ENCODE measurements around the gene COL9A3.

Gene COL9A3

DNA sequence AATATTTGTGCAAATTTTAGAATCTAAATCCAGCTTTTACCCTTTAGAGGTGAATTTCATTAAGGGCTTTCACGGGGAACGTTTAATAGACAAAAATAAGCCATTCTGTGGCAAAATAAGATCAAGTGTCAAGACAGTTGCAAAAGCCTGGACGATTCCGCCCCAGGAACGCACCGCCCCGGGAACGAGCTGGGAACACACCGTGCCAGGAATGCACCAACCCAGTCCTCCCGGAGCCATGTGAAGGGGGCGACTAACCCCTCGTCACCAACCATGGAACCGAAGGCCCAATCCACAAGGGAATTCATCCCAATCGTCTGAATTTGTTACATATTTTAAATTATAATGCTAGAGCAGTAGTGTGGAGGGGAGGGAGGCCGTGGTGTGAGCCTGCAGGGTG lies 65.6 kb downstream of the COL9A3 start:
- DNase-seq = no peak

- DNase-seq = no peak
Measured at GRCh38 chr20:62884556-62884955, 67.7 kb downstream of the COL9A3 start.

DNA sequence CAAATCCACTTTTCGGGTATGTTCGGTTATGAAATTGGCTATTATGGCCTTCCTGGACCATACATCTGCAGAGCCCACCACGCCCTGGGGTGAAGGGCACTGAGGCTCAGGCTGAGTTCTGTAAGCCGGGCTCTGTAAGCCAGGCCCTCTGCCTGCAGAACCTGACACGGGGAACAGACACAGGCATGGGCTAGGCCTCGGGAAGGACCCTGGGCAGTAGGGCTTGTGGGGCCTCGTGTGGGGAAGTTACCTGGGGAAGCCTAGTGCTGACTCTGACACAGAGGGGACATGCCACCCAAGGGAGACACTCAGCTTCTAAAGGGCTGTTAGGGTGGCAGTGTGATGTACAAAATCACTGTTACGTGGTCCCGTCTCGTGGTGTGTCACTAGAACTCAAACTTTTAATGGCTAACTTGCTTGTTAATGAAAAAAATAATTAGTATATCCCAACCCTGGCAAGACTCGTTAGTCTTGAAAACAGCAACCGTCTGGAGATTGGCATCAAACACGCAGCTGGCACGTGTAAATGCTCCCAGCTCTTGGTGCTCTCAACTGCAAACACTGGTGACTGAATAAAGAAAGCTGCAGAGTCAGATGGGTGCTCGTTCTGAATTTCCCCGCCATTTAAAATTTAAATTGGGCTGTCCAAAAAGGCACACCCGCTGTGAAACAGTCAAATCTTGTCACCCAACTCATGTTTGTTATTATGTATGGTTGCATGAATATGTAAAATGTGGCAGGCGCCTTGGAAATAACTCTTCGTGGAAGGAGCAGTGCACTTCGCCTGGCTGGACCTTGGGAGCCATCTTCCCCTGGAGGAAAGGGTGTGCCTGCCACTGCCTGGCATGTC lies 68.4 kb downstream of the COL9A3 start:
- no peak for DNase-seq

DNA sequence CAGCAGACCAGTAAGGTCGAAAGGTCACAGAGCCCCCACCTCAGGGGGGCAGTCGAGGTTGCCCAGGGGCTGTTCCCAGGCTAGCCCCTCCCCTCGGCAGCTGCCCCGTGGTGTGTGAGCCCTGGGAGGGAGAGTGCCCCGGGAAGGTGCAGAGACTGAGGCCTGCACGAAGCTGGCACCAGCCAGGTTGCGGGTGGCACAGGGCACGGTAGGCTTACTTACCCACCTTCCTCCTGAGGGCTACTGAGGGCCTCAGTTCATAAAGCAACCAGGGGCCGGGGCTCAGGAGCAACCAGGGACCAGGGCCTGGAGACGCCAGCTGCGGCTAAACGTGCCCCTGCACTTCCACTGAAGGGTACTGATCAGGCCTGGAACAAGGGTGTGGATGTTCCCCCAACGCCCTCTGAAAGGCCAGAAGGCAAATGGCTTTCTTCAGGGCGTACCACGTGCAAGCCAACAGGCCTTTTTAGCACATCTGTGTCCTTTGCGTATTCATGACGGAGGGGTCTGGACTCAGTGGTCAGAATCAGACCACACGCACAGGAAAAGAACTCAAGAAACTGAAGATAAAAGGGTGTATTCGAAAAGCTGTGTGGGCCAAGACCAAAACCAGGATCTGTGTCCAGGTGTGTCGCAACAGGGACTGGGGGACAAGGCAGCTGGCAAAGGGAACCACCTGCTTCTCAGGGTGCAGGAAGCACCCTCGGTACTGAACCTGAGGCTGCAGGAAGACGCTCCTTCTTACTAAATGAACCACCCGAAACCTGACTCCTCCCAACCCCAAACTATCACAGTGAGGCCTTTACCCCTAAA lies 69.3 kb downstream of the COL9A3 start:
- no peak for DNase-seq

DNA sequence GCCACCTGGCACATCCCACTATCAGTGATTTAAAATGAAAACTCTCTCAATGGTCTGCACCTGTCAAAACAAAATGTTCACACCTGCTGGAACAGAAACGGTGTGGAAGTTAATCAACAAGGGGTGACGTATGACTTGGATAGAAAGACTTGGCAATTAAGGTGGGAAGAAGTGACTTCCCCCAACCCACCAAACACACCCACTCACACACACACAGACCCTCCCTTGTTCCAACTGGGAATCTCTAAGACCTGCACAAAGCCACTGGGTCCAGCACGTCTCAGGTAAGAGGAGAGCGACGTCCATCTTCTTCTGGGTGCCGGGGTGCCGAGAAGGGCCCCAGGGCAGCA lies 69.8 kb downstream of the COL9A3 start:
- DNase-seq = no peak

- no peak for DNase-seq
Measured at GRCh38 chr20:62887152-62887859, 70.5 kb downstream of the COL9A3 start.

GRCh38 chr20:62887860-62888239 lies 71.0 kb downstream of the COL9A3 start:
- no peak for DNase-seq

DNA sequence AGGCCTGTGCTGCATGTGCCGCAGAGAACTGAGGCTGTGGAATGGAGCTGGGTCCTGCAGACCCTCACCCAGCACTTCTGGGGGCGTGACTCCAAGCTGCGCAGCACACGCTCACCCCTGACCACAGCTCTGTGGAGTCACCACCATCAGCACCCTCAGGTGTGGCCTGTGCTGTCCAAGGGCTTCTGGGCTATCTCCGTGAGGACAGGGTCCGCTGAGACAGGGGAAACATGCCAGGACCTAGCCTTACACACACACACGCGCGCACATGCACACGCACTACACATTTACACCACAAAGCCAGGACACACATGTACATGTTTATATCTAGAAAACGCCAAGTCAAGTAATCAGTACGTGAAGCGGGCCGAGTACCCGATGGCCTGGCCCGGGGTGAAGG lies 71.6 kb downstream of the COL9A3 start:
- no peak for DNase-seq

- no peak for DNase-seq
Measured at GRCh38 chr20:62888910-62889309, 72.1 kb downstream of the COL9A3 start.

DNA sequence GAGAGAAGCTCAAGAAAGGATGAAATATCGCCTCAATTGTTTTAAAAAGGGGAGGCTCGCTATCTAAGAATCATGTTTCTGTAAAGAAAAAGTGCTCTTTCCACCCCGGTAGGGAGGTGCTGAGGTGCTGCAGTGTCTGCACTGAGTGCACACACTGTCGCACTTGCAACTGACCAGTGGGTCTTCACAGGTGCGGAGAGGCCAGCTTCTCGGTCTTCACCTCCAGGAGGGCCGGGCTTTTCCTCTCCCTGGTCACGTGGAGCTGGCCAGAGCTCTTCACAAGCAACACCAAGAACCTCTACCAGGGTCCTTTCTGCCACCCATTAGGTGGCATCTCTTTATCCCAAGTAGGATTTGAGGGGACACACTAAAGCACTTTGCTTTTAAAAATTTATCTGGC lies 72.6 kb downstream of the COL9A3 start:
- no peak for DNase-seq

DNA sequence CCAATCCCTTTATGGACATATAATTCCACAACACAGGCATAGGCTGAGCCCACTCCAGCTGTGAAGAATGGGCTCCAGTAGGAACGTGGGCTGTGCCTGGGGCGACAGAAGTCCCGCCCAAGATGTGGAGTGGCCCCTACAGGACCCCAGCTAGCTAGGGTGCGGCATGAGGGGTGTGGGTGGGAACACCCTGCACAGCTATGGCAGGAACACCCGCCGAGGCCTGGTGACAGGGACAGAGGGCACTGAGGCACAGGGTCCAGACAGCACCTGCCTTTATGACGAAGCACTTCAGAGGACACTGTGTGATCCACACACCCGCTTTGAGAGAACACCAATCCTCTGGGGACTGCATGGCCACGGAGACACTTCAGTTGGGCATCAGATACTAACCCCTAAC lies 73.0 kb downstream of the COL9A3 start:
- DNase-seq = no peak

- no peak for DNase-seq
Measured at GRCh38 chr20:62890444-62890843, 73.6 kb downstream of the COL9A3 start.

Measured in NCI-H1930 (cell line).